Medulla oblongata (tissue), 1 donor: ENCODE data around the gene POU1F1.
"Not testable (repeated sequence)": the region's sequence is repeated elsewhere in the genome, so short reads cannot be mapped to it uniquely, and the experiment has no call there.

Source experiments
- DNase-seq: peaks from one replicate; pipeline ENCODE4 v3.0.0-alpha.2; 2015; ENCODE audit errors: extremely low spot score

The POU1F1 gene

GRCh38 chr3:87250009-87250408, 26.4 kb downstream of the POU1F1 start:
- DNase-seq = no peak

- DNase-seq = no peak
Observed at GRCh38 chr3:87248831-87249230, 27.6 kb downstream of the POU1F1 start.

- not testable (repeated sequence) for DNase-seq
Observed at GRCh38 chr3:87248231-87248630, 28.2 kb downstream of the POU1F1 start.

- no peak for DNase-seq
Observed at GRCh38 chr3:87247430-87247773, 29.0 kb downstream of the POU1F1 start.

GRCh38 chr3:87246662-87247429, 29.5 kb downstream of the POU1F1 start:
- DNase-seq = no peak

GRCh38 chr3:87236093-87236492, 40.3 kb downstream of the POU1F1 start:
- no peak for DNase-seq

GRCh38 chr3:87233805-87234204, 42.6 kb downstream of the POU1F1 start:
- no peak for DNase-seq

- DNase-seq = no peak
Observed at GRCh38 chr3:87229113-87229512, 47.3 kb downstream of the POU1F1 start.

- peak; percentile 55 for DNase-seq
Observed at GRCh38 chr3:87228316-87228715, 48.1 kb downstream of the POU1F1 start.

- DNase-seq = no peak
Observed at GRCh38 chr3:87227835-87228144, 48.6 kb downstream of the POU1F1 start.

- peak; percentile 96 for DNase-seq
Observed at GRCh38 chr3:87227104-87227834, 49.1 kb downstream of the POU1F1 start, which contains the start of gene CHMP2B. CHMP2B (plus strand) TSS chr3:87227309; CDS start chr3:87227523, 214 bp downstream.

- peak; percentile 70 for DNase-seq
Observed at GRCh38 chr3:87225659-87226058, 50.7 kb downstream of the POU1F1 start.

- no peak for DNase-seq
Observed at GRCh38 chr3:87219611-87220010, 56.8 kb downstream of the POU1F1 start.

- DNase-seq = no peak
Observed at GRCh38 chr3:87218560-87218959, 57.8 kb downstream of the POU1F1 start.
